DND-41 (cell line): ENCODE measurements around the gene SGTA.

Source experiments
- ATAC-seq: fragments of 200-7000 bp; cut with Tn5 transposase; 3 replicates; pipeline ENCODE4 v1.9.1; 2021; ENCODE audit warnings: low read depth; ENCODE audit not compliant: insufficient read depth
- DNase-seq: peaks from one replicate; pipeline ENCODE4 v3.0.0-alpha.2; 2020
- H2AFZ ChIP-seq: 2 replicates; pipeline ENCODE4 v1.6.0; 2012; ENCODE audit warnings: low read depth, low read length
- H3K27ac ChIP-seq: 2 replicates; pipeline ENCODE4 v1.5.1; 2012; ENCODE audit warnings: low read length, inconsistent platforms
- H3K27me3 ChIP-seq: fragments of 200-600 bp; sonication (generic); 2 replicates; pipeline ENCODE4 v1.6.0; 2012; ENCODE audit warnings: low read length, mild to moderate bottlenecking, inconsistent platforms; ENCODE audit not compliant: insufficient read depth, poor library complexity
- H3K36me3 ChIP-seq: 2 replicates; pipeline ENCODE4 v1.5.1; 2012; ENCODE audit warnings: low read length, inconsistent platforms; ENCODE audit not compliant: insufficient read depth
- H3K4me1 ChIP-seq: 2 replicates; pipeline ENCODE4 v1.5.1; 2012; ENCODE audit warnings: mild to moderate bottlenecking, low read length; ENCODE audit not compliant: insufficient read depth
- H3K4me2 ChIP-seq: 2 replicates; pipeline ENCODE4 v1.6.0; 2012; ENCODE audit warnings: mild to moderate bottlenecking, moderate library complexity, low read length, inconsistent platforms; ENCODE audit not compliant: insufficient read depth
- H3K4me3 ChIP-seq, 2 experiments: fragments of 200-600 bp in 1 of 2; shearing (Covaris generic) in 1 of 2; 2 replicates each; pipeline ENCODE4 v1.5.1; 2012 to 2016; ENCODE audit warnings: inconsistent platforms in 2 of 2, low read length in 2 of 2, mild to moderate bottlenecking in 2 of 2, low read depth in 1 of 2, moderate library complexity in 1 of 2
- H3K79me2 ChIP-seq: 2 replicates; pipeline ENCODE4 v1.6.0; 2012; ENCODE audit warnings: low read length, inconsistent platforms; ENCODE audit not compliant: insufficient read depth
- H3K9ac ChIP-seq: 2 replicates; pipeline ENCODE4 v1.6.0; 2012; ENCODE audit warnings: low read depth, mild to moderate bottlenecking, inconsistent platforms, low read length, moderate library complexity
- H3K9me3 ChIP-seq: 2 replicates; pipeline ENCODE4 v1.5.1; 2012; ENCODE audit warnings: low read length, moderate library complexity, mild to moderate bottlenecking, inconsistent platforms; ENCODE audit not compliant: insufficient read depth, severe bottlenecking
- H4K20me1 ChIP-seq: 2 replicates; pipeline ENCODE4 v1.6.0; 2012; ENCODE audit warnings: low read length; ENCODE audit not compliant: insufficient read depth
- EZH2 ChIP-seq: IDR thresholded peaks from 3 replicates; pipeline ENCODE4 v1.6.1; 2012; ENCODE audit warnings: borderline replicate concordance, low read depth, mild to moderate bottlenecking, moderate library complexity, low read length, inconsistent platforms; ENCODE audit not compliant: severe bottlenecking
- TF ChIP-seq, protein P1 (sequence below): IDR thresholded peaks from 2 replicates; pipeline ENCODE4 v1.5.1; 2012; ENCODE audit warnings: borderline replicate concordance, low read length, moderate library complexity, mild to moderate bottlenecking; ENCODE audit not compliant: poor library complexity, severe bottlenecking; ENCODE audit errors: extremely low read depth

The SGTA gene

DNA sequence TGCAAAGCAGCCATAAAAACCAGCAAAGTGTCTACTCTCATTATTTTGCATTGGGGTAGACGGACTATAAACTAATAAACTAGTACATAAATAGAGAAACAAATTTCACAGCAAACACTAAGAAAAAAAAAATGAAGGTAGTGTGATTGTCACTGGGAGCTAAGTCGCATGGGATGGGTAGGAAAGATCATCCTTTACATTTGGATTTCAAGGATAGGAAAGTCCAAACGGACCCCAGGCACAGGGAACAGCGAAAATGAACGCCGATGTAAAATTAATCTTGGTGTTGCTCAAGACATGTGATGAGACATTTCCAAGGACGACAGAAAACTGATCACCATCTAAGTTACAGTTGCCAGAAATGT is 690 bp upstream of the SGTA start:
- Histone ChIP-seq H3K4me2 (peak overlapping the region; percentile 72), H4K20me1 (peaks cover 63% of the 10 kb centered on the region), H3K4me3 (peak overlapping the region; percentile 25 to 91; a peak in 3 of 4 replicates), H3K9ac (peak overlapping the region; percentile 93), H3K27me3 (no peaks in the 10 kb centered on the region), H3K27ac (peak overlapping the region; percentile 84), H3K4me1 (peaks cover 68% of the 10 kb centered on the region), H3K36me3 (peaks cover 32% of the 10 kb centered on the region), H3K79me2 (peaks cover 83% of the 10 kb centered on the region), H2AFZ (peak overlapping the region; percentile 75), H3K9me3 (no peaks in the 10 kb centered on the region)
- TF ChIP-seq, protein P1, sequence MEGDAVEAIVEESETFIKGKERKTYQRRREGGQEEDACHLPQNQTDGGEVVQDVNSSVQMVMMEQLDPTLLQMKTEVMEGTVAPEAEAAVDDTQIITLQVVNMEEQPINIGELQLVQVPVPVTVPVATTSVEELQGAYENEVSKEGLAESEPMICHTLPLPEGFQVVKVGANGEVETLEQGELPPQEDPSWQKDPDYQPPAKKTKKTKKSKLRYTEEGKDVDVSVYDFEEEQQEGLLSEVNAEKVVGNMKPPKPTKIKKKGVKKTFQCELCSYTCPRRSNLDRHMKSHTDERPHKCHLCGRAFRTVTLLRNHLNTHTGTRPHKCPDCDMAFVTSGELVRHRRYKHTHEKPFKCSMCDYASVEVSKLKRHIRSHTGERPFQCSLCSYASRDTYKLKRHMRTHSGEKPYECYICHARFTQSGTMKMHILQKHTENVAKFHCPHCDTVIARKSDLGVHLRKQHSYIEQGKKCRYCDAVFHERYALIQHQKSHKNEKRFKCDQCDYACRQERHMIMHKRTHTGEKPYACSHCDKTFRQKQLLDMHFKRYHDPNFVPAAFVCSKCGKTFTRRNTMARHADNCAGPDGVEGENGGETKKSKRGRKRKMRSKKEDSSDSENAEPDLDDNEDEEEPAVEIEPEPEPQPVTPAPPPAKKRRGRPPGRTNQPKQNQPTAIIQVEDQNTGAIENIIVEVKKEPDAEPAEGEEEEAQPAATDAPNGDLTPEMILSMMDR, result no peak
- no peak for TF ChIP-seq EZH2
- ATAC-seq (no peak), DNase-seq (no peak)

DNA sequence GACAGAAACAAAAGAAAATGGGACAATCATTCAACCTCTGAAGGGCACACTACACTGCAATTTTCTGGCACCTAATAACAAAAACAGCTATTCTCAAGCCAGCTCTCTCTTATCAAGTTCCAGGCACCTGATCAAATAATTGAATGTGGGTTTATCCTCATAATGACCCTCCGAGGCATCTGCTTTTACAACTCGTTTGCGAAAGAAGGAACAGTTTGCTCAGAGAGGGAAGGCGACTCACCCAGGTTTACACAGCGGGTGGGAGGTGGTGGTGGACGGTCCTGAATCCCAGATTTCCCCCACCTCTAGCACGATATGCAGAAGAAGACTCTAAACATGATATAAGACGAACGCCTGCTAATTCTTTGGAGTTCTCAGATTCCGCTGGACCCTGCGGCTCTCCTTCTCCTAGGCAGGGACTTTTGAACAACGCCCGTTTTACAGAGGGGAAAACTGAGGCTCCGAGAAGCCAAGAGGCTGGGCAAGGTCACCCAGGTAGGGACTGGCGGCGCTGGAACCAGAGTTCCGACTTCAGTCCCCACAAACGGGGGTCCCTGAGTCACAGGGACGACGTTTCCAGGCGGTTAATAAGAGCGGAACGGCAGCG is 641 bp downstream of the SGTA start:
- peak overlapping the region; percentile 77 for H2AFZ ChIP-seq
- ATAC-seq, result no peak
- peak overlapping the region; percentile 85 for H3K27ac ChIP-seq
- H3K9ac ChIP-seq, result peak overlapping the region; percentile 93
- H3K36me3 ChIP-seq, result peaks cover 31% of the 10 kb centered on the region
- H3K4me2 ChIP-seq, result peak overlapping the region; percentile 72
- H3K4me1 ChIP-seq, result peaks cover 63% of the 10 kb centered on the region
- H3K79me2 ChIP-seq, result peaks cover 83% of the 10 kb centered on the region
- H3K9me3 ChIP-seq, result no peaks in the 10 kb centered on the region
- DNase-seq, result no peak
- peak overlapping the region; percentile 80 to 91; a peak in 3 of 4 replicates for H3K4me3 ChIP-seq
- no peaks in the 10 kb centered on the region for H3K27me3 ChIP-seq
- TF ChIP-seq, protein P1, result no peak
- no peak for TF ChIP-seq EZH2
- peaks cover 65% of the 10 kb centered on the region for H4K20me1 ChIP-seq

DNA sequence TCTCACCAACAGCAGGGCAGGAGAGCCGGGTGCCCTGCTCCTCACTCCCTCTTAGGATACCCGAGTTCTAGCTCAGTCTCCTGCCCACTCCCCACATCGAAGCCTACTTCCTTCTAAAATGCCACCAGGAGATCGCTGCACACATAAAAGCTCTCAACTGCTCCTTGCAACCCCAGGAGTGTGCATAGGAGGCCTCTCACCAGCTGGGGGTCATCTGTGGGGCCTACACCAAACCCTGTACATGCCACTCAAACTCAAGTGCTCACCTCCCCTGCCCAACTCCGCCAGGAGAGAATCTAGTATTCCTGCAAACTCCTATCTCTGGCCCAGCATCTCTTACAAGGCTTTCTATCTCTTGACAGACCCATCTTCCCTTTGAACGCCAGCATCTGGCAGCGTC is 2.8 kb downstream of the SGTA start:
- H3K4me1 ChIP-seq, result peaks cover 51% of the 10 kb centered on the region
- no peaks in the 10 kb centered on the region for H3K27me3 ChIP-seq
- H3K4me2 ChIP-seq, result peak overlapping the region; percentile 72; the same call in 1 of the 2 replicates

More for the DNA sequence above, 2.8 kb downstream of the SGTA start:
- no peaks in the 10 kb centered on the region for H3K9me3 ChIP-seq
- peaks cover 83% of the 10 kb centered on the region for H3K79me2 ChIP-seq
- no peak overlapping the region for H2AFZ ChIP-seq
- H3K36me3 ChIP-seq, result peaks cover 26% of the 10 kb centered on the region
- peaks cover 73% of the 10 kb centered on the region for H4K20me1 ChIP-seq
- H3K27ac ChIP-seq, result no peak overlapping the region
- H3K9ac ChIP-seq, result no peak overlapping the region
- TF ChIP-seq EZH2, result no peak
- TF ChIP-seq, protein P1, result no peak
- DNase-seq, result no peak
- no peak overlapping the region for H3K4me3 ChIP-seq
- no peak for ATAC-seq
